ENCODE data around the gene RAF1. TPM values are rescaled to one million over a fixed set of nuclear protein-coding genes. Genes with fewer than 3 reads are reported as not detected.

RAF1 gene
- total and polyA plus RNA-seq, 2 of the 8 experiments (the other 6 are each of a cell fraction or from before 2014, with no cell fraction given) = 103 to 118 TPM

GRCh38 chr3:12577379-12577778 lies 86.5 kb downstream of the RAF1 start (continued):
- TF ChIP-seq CHD7 (IDR thresholded peaks at IDR 0.05; ENCODE audit: insufficient replicate concordance, low read length) = no peak
- no peak for TF ChIP-seq E2F6 (IDR thresholded peaks at IDR 0.05)
- no peak for TF ChIP-seq TCF12 (IDR thresholded peaks at IDR 0.05; ENCODE audit: low read depth, low read length)
- TF ChIP-seq CBX5 (IDR thresholded peaks at IDR 0.05; ENCODE audit: low read depth, low read length) = no peak
- no peak for TF ChIP-seq ATF3 (IDR thresholded peaks at IDR 0.05; ENCODE audit: insufficient read depth, low read depth, low read length)
- TF ChIP-seq EZH2 (IDR thresholded peaks at IDR 0.05; ENCODE audit: low read depth, low read length, severe bottlenecking) = no peak
- no peak for TF ChIP-seq EP300 (IDR thresholded peaks at IDR 0.05; ENCODE audit: borderline replicate concordance in 1 of 2, low read depth in 2 of 2, low read length in 2 of 2)
- TF ChIP-seq BRCA1 (IDR thresholded peaks at IDR 0.05; ENCODE audit: low read depth, low read length) = no peak
- TF ChIP-seq CHD1 (IDR thresholded peaks at IDR 0.05; ENCODE audit: low read depth, low read length) = no peak
- TF ChIP-seq SIX5 (IDR thresholded peaks at IDR 0.05; ENCODE audit: low read depth, low read length) = no peak
- TF ChIP-seq BCL11A (IDR thresholded peaks at IDR 0.05; ENCODE audit: low read depth in 2 of 2, low read length in 2 of 2) = no peak
